Vagina (tissue), 2 donors: ENCODE results near the gene STBD1. TPM values are rescaled to one million over a fixed set of nuclear protein-coding genes. Genes with fewer than 3 reads are reported as not detected.

ENCODE experiments used
- DNase-seq, 2 donors: peaks; one replicate each; pipeline ENCODE4 v3.0.0-alpha.2; 2017; ENCODE audit errors: extremely low spot score in 2 of 2
- H3K27ac ChIP-seq: fragments of 200-600 bp; sonication (generic); one replicate; pipeline ENCODE4 v1.5.1; 2019
- H3K27me3 ChIP-seq: fragments of 200-600 bp; sonication (generic); one replicate; pipeline ENCODE4 v1.5.1; 2019
- H3K36me3 ChIP-seq, 2 donors: fragments of 200-600 bp; sonication (generic); one replicate each; pipeline ENCODE4 v1.5.1; 2017 to 2019
- H3K4me1 ChIP-seq: fragments of 200-600 bp; sonication (generic); one replicate; pipeline ENCODE4 v1.5.1; 2019
- H3K4me3 ChIP-seq, 2 donors: fragments of 200-600 bp; sonication (generic); 1 replicate in 1 of 2; 2 replicates in 1 of 2; pipeline ENCODE4 v1.5.1; 2016 to 2019
- H3K9me3 ChIP-seq: fragments of 200-600 bp; sonication (generic); one replicate; pipeline ENCODE4 v1.5.1; 2019
- CTCF ChIP-seq, 3 experiments: fragments of 450-650 bp in 2 of 3; fragments of 200-600 bp in 1 of 3; sonication (generic) in 1 of 3; IDR thresholded peaks; one replicate each; pipeline ENCODE4 v1.5.1; 2017 to 2019; ENCODE audit warnings: antibody characterized with exemption in 3 of 3, mild to moderate bottlenecking in 2 of 3, moderate library complexity in 2 of 3
- POLR2A ChIP-seq, 2 donors: fragments of 450-650 bp; IDR thresholded peaks; one replicate each; pipeline ENCODE4 v1.6.1; 2017; ENCODE audit warnings: antibody characterized with exemption in 2 of 2, mild to moderate bottlenecking in 2 of 2, moderate library complexity in 2 of 2
- POLR2AphosphoS5 ChIP-seq, 2 donors: sonication (generic); formaldehyde crosslinking; IDR thresholded peaks; one replicate each; pipeline ENCODE4 v1.9.0; 2017; ENCODE audit warnings: antibody characterized with exemption in 2 of 2, mild to moderate bottlenecking in 2 of 2, low read depth in 1 of 2; ENCODE audit not compliant: insufficient read depth in 1 of 2
- intact Hi-C: fragments of 100-400 bp; cut with DNase I; formaldehyde crosslinking; loops from one replicate; pipeline ENCODE4 v1.15.1; 2023
- total RNA-seq: library from RNA; depleted of rRNA; stranded (reverse); fragments of >200 nt; gene quantifications from one replicate; pipeline ENCODE4 v1.2.3, GENCODE V29; 2016

STBD1 gene
- total RNA-seq, 1 donor from 2014 or later = 7.6 TPM

GRCh38 chr4:76265631-76266218 is 40.8 kb upstream of the STBD1 start:
- Histone ChIP-seq H3K36me3 (no peaks in the 10 kb centered on the region), H3K4me1 (no peaks in the 10 kb centered on the region), H3K27me3 (no peaks in the 10 kb centered on the region), H3K9me3 (no peaks in the 10 kb centered on the region), H3K27ac (no peak overlapping the region), H3K4me3 (no peak overlapping the region)
- no peak for DNase-seq
- TF ChIP-seq POLR2A (IDR thresholded peaks at IDR 0.05) (no peak), CTCF (IDR thresholded peaks at IDR 0.05) (no peak), POLR2AphosphoS5 (IDR thresholded peaks at IDR 0.05; ENCODE audit: insufficient read depth in 1 of 2, low read depth in 1 of 2) (no peak)
- intact Hi-C loops = no loop called here

- no peak for DNase-seq
- Histone ChIP-seq H3K27ac (no peak overlapping the region), H3K4me3 (no peak overlapping the region), H3K9me3 (no peaks in the 10 kb centered on the region), H3K27me3 (no peaks in the 10 kb centered on the region), H3K36me3 (no peaks in the 10 kb centered on the region), H3K4me1 (no peaks in the 10 kb centered on the region)
- TF ChIP-seq CTCF (IDR thresholded peaks at IDR 0.05) = no peak
- no peak for TF ChIP-seq POLR2A (IDR thresholded peaks at IDR 0.05)
- no peak for TF ChIP-seq POLR2AphosphoS5 (IDR thresholded peaks at IDR 0.05; ENCODE audit: insufficient read depth in 1 of 2, low read depth in 1 of 2)
- intact Hi-C loops = no loop called here
Observed at GRCh38 chr4:76266627-76267026, 39.9 kb upstream of the STBD1 start.

- DNase-seq = no peak
- no peaks in the 10 kb centered on the region for H3K9me3 ChIP-seq
- TF ChIP-seq POLR2AphosphoS5 (IDR thresholded peaks at IDR 0.05; ENCODE audit: insufficient read depth in 1 of 2, low read depth in 1 of 2) (no peak), POLR2A (IDR thresholded peaks at IDR 0.05) (no peak), CTCF (IDR thresholded peaks at IDR 0.05) (no peak)
- H3K27ac ChIP-seq = no peak overlapping the region
- no peaks in the 10 kb centered on the region for H3K36me3 ChIP-seq
- no peak overlapping the region for H3K4me3 ChIP-seq
- intact Hi-C loops = no loop called here
- no peaks in the 10 kb centered on the region for H3K4me1 ChIP-seq
- no peaks in the 10 kb centered on the region for H3K27me3 ChIP-seq
Observed at GRCh38 chr4:76267811-76268210, 38.7 kb upstream of the STBD1 start.

- TF ChIP-seq POLR2AphosphoS5 (IDR thresholded peaks at IDR 0.05; ENCODE audit: insufficient read depth in 1 of 2, low read depth in 1 of 2) (no peak), POLR2A (IDR thresholded peaks at IDR 0.05) (no peak), CTCF (IDR thresholded peaks at IDR 0.05) (no peak)
- DNase-seq = no peak
- Histone ChIP-seq H3K27ac (no peak overlapping the region), H3K36me3 (no peaks in the 10 kb centered on the region), H3K9me3 (no peaks in the 10 kb centered on the region), H3K4me3 (no peak overlapping the region), H3K4me1 (no peaks in the 10 kb centered on the region), H3K27me3 (no peaks in the 10 kb centered on the region)
- intact Hi-C loops = no loop called here
Observed at GRCh38 chr4:76270244-76271175, 36.0 kb upstream of the STBD1 start.

GRCh38 chr4:76271248-76271647 is 35.3 kb upstream of the STBD1 start:
- Histone ChIP-seq H3K4me1 (no peaks in the 10 kb centered on the region), H3K36me3 (no peaks in the 10 kb centered on the region), H3K27ac (no peak overlapping the region), H3K9me3 (no peaks in the 10 kb centered on the region), H3K4me3 (no peak overlapping the region), H3K27me3 (no peaks in the 10 kb centered on the region)
- intact Hi-C loops = no loop called here
- TF ChIP-seq POLR2A (IDR thresholded peaks at IDR 0.05) (no peak), CTCF (IDR thresholded peaks at IDR 0.05) (no peak), POLR2AphosphoS5 (IDR thresholded peaks at IDR 0.05; ENCODE audit: insufficient read depth in 1 of 2, low read depth in 1 of 2) (no peak)
- no peak for DNase-seq
